Islet of Langerhans (tissue), 1 donor: ENCODE data around the gene TGM6.

ENCODE experiments used
- FAIRE-seq: peaks from one replicate; lab custom pipeline; 2011; peaks lifted over from hg19 to GRCh38; lab: Jason Lieb, UNC

Gene TGM6

DNA sequence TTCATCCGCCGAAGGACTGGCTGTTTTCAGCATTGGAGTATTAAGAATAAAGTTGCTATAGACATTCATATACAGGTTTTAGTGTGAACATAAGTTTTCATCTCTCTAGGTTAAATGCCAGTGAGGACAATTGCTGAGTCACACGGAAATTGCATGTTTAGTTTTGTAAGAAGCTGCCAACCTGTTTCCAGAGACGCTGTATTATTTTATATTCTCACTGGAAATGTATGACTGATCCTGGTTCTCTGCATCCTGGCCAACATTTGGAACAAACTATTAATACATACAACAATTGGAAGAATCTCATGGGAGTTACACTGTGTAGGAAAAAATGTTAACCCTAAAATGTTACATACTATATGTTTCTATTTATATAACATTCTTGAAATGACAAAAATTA is 16.7 kb upstream of the TGM6 start:
- FAIRE-seq: no peak

GRCh38 chr20:2365091-2365490 is 15.6 kb upstream of the TGM6 start:
- FAIRE-seq: no peak

- no peak for FAIRE-seq
These were observed 15.0 kb upstream of the TGM6 start for GRCh38 chr20:2365666-2366065.

DNA sequence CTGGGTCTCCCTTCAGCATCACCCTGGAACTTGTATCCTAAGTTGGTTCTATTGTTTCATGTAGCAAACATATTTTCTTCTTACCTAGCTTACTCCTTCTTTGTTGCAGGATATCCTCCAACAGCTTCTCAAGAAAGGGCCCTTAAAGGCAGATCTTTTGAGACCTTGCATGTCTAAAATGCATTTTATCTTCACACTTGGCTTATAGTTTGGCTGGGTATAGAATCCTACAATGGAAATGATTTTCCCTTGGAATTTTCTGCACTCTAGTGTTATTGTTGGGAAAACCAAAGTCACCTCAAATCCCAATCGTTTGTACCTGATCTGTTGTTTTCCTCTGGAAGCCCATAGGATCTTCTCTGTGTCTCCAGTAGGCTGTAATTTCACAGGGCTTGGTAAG is 12.1 kb upstream of the TGM6 start:
- no peak for FAIRE-seq

DNA sequence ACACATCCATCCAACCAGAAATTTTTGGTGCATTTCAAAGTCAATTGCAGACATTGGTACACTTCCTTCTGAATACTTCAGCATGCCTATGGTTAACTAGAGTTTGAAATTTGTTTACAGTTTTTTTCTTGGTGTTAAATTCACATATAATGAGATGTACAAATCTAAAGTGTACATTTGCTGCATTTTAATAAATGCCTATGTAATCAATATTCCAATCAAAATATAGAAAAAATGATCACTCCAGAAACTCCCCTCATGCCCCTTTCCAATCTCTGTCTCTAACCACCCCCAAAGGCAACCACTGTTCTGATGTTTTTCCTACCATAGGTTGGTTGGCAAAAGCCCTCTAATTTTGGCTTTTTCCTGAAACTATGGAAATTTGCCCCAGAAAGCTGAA is 7.6 kb upstream of the TGM6 start:
- FAIRE-seq: no peak

DNA sequence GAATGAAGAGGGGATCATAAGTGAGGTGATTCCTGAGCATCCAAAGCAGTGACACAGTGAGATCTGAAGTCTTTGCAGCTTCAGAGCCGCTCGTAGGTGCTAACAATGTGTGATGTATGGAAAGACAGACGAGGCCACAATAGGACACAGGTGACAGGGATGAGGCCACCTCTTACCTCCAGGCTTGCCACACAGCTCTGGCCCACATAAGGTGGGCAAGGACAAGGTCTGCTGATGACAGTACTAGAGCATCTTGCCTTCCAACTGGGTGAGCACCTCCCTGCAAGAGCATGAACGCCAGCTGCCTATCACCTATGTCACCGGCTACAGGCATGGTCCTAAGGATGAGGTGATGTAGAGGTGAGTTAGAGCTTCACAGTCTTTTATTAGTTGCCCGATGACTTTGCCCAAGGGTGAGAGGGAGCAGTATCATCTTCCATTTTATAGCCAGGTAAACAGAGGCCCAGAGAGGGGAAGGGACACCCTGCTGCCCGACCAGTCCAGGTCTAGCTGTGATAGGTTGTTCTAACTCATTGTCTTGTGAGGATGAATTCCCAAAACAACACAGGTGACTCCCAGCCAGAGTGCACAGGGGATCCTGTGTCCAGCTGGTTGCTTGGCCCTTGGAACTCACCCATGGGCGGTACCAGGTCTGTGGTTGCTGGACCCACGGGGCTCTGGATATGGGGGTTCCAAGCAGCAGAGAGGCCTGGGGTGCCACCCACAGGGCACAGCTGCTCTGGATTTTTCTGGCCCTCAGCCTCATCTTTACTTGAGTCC is 6.2 kb upstream of the TGM6 start:
- no peak for FAIRE-seq

GRCh38 chr20:2378893-2379292 is 1.8 kb upstream of the TGM6 start:
- FAIRE-seq: no peak

DNA sequence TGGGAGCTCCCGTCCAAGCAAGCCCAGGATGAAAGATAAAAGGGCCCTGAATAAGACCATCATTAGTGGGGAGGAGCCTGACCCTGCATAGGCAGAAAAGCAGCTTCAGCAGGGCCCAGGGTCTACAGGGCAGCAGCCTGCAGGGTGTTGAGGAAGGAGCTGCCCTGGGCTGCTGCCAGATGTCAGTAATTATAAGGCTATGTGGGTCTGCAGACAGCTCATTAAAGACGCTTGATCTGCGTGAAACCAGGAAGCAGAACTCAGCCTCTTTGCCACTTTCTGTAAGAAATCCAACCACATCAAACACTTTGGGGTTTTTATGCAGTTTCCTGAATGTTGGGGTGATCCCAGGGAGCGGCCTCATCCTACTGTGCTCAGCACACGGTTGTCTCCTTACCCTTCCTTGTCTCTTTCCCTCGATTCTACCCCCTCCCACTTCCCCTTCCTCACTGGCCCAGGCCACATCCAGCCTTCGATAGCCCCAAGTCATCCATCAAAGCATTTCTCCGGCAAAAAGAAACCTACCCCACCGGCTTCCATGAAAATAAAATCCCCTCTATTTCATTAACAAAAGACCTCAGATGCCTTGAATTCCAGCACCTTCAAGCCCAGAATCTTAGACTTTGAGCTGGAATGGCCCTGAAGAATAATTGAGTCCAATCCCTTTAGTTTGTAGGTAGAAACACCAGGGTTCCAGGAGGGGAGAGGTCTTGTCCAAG is 1.0 kb upstream of the TGM6 start:
- FAIRE-seq: no peak

- FAIRE-seq: no peak
These were observed 602 bp downstream of the TGM6 start for GRCh38 chr20:2381303-2381702.

GRCh38 chr20:2382833-2383232 is 2.1 kb downstream of the TGM6 start:
- FAIRE-seq: no peak

GRCh38 chr20:2385026-2385425 is 4.3 kb downstream of the TGM6 start:
- FAIRE-seq: no peak

DNA sequence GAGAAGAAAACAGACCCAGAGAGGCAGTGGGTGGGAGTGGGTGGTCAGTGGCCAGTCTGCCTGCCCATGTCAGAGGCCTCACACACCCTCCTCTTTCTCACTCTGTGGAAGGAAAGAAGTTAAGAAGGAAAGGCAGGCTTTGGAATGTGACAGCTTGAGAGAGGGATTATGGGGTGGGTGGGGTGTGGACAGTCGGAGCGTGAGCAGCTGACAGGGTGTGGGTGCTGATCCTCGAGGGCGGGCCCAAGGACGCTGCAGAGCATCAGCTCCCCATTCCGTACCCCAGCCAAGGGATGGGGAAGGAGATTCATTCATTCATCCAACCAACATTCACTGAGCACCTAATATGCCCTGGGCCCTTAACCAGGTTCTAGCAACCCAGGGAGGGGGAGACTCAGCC is 4.8 kb downstream of the TGM6 start:
- no peak for FAIRE-seq

- no peak for FAIRE-seq
These were observed 5.9 kb downstream of the TGM6 start for GRCh38 chr20:2386516-2387179.

DNA sequence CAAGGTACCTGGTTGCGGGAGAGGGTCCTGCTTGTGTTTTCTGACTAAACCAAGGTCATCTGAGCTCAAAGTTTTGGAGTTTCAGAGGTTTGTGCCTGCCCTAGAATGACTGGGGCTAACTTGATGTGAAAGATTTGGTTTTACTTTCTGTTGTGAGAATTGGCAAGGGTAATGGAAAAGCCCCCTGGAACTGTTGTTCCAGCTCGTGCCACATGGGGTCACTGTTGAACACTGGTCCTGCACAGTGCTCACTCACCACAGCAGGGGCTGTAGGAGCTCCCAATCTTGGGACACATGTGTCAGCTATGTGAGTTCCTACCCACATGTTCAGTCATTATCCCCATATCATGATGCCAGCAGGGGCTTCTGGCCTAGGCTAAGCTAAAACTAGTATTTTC is 6.5 kb downstream of the TGM6 start:
- no peak for FAIRE-seq

DNA sequence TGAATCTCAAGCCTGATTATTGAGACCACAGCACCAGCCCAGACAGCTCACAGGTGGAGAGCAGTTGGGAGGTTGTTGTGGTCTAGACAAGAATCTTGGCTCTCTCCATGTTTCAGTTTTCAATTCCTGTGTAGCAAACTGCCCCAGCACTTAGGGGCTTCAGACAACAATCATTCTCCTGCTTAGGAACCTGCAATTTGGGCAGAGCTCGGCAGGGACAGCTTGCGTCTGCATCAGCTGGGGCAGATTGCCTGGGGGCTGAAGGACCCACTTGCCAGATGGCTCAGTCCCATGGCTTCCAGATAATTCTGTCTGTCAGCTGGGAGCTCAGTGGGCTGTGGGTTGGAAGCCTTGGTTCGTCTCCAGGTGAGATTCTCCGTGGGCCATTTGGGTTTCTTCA is 6.9 kb downstream of the TGM6 start:
- no peak for FAIRE-seq

DNA sequence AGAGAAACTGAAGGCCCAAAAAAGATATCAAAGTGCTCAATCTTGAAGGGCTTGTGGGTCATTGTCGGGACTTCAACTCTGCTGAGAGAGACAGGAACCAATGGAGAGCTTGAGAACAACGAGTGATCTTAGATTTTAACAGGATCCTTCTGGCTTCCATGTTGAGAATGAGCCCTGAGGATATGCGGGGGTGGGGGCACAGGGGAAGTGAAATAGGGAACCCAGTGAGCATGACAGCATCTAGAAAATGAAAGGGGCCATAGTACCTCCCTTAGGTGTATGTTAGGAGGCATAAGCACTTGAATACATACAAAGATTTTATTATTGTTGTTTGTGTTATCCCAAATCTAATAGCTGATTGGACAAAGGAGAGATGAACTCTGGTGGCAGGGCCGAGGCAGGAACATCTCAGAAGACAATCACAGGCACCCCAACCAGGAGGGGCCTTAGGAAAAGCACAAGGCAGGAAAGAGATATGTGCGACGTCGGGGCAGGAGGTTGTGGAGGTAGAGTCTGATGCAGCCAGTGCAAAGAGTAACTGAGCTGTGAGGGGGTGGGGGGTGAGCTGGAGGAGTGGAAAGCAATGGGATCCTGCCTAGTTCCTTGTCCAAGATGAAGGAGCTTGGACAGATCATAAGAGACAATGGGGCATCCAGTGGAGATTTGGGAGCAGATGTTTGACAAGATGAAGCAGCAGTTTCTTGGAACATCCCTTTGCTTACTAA is 10.4 kb downstream of the TGM6 start:
- no peak for FAIRE-seq

DNA sequence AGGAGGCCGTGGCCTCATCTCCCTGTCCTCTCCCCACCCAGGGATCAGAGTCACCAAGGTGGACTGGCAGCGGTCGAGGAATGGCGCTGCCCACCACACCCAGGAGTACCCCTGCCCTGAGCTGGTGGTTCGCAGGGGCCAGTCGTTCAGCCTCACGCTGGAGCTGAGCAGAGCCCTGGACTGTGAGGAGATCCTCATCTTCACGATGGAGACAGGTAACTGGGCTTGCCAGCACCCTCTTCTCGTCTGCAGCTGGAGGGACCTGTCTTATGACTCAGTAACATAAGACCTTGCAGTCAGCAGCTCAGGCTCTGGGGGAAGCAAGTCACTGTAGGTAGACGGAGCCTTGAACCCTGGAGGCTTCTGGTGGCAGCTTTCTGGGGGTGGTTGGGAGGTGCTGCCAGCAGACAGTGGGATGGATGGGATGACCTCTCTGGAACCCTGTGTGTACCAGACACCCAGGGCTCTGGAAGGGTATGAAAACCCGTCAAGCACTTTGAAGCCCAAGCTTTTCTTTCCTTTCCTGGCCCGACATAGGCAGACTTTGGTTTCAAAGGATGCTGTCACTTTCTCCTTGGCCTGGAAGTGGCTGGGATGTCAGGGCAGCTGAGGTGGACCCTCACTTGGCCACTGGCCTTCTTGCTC is 13.8 kb downstream of the TGM6 start:
- no peak for FAIRE-seq

DNA sequence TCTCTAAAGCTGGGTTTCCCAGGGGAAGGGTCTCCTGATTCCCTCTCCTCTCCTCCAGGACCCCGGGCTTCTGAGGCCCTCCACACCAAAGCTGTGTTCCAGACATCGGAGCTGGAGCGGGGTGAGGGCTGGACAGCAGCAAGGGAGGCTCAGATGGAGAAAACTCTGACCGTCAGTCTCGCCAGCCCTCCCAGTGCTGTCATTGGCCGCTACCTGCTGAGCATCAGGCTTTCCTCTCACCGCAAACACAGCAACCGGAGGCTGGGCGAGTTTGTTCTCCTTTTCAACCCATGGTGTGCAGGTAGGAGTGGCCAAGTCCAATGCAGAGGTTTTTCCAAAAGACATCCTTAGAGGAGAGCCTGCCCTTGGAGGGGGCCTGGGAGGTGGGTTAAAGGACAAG is 14.4 kb downstream of the TGM6 start:
- FAIRE-seq: no peak

DNA sequence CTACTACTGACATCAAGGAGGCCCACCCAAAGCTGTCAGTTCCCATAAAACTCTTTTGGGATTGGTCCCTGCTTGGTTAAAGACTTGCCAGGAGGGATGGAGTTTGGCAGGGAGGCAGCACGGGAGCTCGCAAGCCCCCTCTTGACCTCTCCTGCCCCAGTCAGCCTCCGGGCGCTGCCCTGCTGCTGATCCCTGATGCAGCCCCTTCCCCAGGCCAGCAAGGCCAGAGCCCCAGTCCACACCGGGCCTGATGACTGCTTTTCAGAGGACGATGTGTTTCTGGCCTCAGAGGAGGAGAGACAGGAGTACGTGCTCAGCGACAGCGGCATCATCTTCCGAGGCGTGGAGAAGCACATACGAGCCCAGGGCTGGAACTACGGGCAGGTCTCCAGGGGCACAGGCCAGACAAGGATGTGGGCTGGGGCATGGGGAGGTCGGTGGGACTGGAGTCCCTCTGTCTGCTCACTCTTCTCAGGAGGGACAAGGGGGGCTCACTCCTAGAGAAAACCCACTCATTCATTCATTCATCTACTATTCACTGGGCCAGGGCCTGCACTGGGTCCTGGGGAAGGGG is 15.6 kb downstream of the TGM6 start:
- FAIRE-seq: no peak

- FAIRE-seq: no peak
These were observed 16.4 kb downstream of the TGM6 start for GRCh38 chr20:2397091-2397490.

DNA sequence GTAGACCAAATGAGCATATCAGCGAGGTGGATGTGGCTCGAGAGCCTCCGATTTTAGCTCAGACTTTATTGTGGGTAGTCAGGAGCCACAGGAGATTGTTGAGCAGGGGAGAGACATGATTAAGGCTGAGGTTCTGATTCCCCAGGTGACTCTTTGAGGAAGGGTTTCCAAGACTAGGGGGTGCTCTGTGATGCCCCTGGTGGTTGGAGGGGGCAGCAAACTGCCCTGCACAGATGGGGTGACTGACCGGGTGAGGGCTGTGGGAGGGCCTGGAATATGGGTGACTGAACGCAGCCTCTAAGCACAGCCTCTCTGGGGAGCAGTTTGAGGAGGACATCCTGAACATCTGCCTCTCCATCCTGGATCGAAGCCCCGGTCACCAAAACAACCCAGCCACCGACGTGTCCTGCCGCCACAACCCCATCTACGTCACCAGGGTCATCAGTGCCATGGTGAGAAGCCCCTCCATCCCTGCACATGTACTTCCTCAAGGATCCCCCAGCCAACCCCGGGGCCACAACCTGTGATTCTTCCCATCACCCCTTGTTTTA is 17.0 kb downstream of the TGM6 start:
- FAIRE-seq: no peak

DNA sequence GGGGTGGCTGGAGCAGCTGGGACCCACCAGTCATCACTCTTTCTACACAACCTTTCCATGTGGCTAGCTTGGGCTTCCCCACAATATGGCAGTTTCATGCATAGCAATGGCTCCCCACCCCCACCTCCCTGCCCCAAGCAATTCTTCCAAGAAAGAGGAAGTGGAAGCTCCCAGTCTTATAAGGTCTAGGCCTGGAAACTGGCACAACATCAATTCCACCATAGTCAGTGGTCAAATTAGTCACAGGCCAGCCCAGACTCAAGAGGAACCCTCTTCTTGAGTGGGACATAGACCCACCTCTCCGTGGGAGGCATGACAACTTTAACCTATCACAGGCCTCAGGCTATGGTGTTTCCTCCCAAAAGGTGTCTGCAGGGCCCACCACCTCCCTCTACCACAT is 17.7 kb downstream of the TGM6 start:
- FAIRE-seq: no peak
